Upper lobe of left lung (tissue), 6 donors: ENCODE data around the gene LMO4. TPM values are rescaled to one million over a fixed set of nuclear protein-coding genes. Genes with fewer than 3 reads are reported as not detected.

Experiments used
- ATAC-seq, 2 donors: fragments of 200-7000 bp; cut with Tn5 transposase; one replicate each; pipeline ENCODE4 v1.9.1; 2022; ENCODE audit warnings: mild to moderate bottlenecking in 2 of 2, moderate library complexity in 2 of 2; ENCODE audit not compliant: low FRiP score in 2 of 2
- DNase-seq, 2 donors: peaks; one replicate each; pipeline ENCODE4 v3.0.0-alpha.2; 2019 to 2020
- H3K27ac ChIP-seq, 4 donors: fragments of 200-600 bp; sonication (generic); one replicate each; pipeline ENCODE4 v1.5.1; 2016 to 2019
- H3K27me3 ChIP-seq, 4 donors: fragments of 200-600 bp; sonication (generic); one replicate each; pipeline ENCODE4 v1.5.1; 2017 to 2019
- H3K36me3 ChIP-seq, 4 donors: fragments of 200-600 bp; sonication (generic); one replicate each; pipeline ENCODE4 v1.5.1; 2016 to 2019
- H3K4me1 ChIP-seq, 4 donors: fragments of 200-600 bp; sonication (generic); one replicate each; pipeline ENCODE4 v1.5.1; 2018 to 2019
- H3K4me3 ChIP-seq, 4 donors: fragments of 200-600 bp; sonication (generic); one replicate each; pipeline ENCODE4 v1.5.1; 2017 to 2019; ENCODE audit warnings: mild to moderate bottlenecking in 2 of 4, moderate library complexity in 1 of 4
- H3K9me3 ChIP-seq, 4 donors: fragments of 200-600 bp; sonication (generic); one replicate each; pipeline ENCODE4 v1.5.1; 2018 to 2019
- CTCF ChIP-seq, 6 experiments: fragments of 450-650 bp in 4 of 6; fragments of 200-600 bp in 2 of 6; sonication (generic) in 2 of 6; IDR thresholded peaks; one replicate each; pipeline ENCODE4 v1.5.1; 2016 to 2019; ENCODE audit warnings: antibody characterized with exemption in 6 of 6
- EP300 ChIP-seq, 4 donors: sonication (generic); formaldehyde crosslinking; IDR thresholded peaks; one replicate each; pipeline ENCODE4 v1.5.1; 2017; ENCODE audit warnings: antibody characterized with exemption in 4 of 4, control low read depth in 2 of 4
- POLR2A ChIP-seq, 4 donors: fragments of 450-650 bp; IDR thresholded peaks; one replicate each; pipeline ENCODE4 v1.5.1; 2016 to 2017; ENCODE audit warnings: antibody characterized with exemption in 4 of 4, mild to moderate bottlenecking in 2 of 4
- POLR2AphosphoS5 ChIP-seq, 2 donors: sonication (generic); formaldehyde crosslinking; IDR thresholded peaks; one replicate each; pipeline ENCODE4 v1.5.1; 2017; ENCODE audit warnings: antibody characterized with exemption in 2 of 2
- WGBS, 2 donors: methylation state at CpG; one replicate each; pipeline ENCODE4 v1.1.5; 2017 to 2018; 5-methylcytosine and 5-hydroxymethylcytosine counted together
- total RNA-seq, 6 donors: library from RNA; depleted of rRNA in 4 of 6; stranded (reverse); fragments of >200 nt in 4 of 6; gene quantifications; one replicate each; pipeline versions ENCODE4 v1.1.0 to v1.2.1, GENCODE V29; 2016 to 2021
- donor health status: DM: no; HTN: no; CAD: no; lungs with moderate emphysema.
- donor health status: DM: no; HTN: yes; CAD: no; lungs with severe emphysema.

Gene LMO4
- total RNA-seq: 10 to 100 TPM; 23.7 to 54.4 (median 42.4) TPM

- TF ChIP-seq POLR2A (IDR thresholded peaks at IDR 0.05) (peak in 3 of 4 donors; percentile 58 to 90 (median 69)), EP300 (IDR thresholded peaks at IDR 0.05) (no peak), POLR2AphosphoS5 (IDR thresholded peaks at IDR 0.05) (peak; percentile 83 to 92), CTCF (IDR thresholded peaks at IDR 0.05) (peak in 1 of 6 experiments; percentile 36)
- peak; percentile 92 to 93 for ATAC-seq
- Histone ChIP-seq H3K9me3 (no peaks in the 10 kb centered on the region), H3K27me3 (no peaks in the 10 kb centered on the region), H3K4me1 (peaks cover 13 to 20% (median 18%) of the 10 kb centered on the region in 4 donors), H3K27ac (peak within 1 kb of the TSS; percentile 96 to 99 (median 98)), H3K4me3 (peak within 1 kb of the TSS; percentile 71 to 84 (median 82)), H3K36me3 (no peaks in the 10 kb centered on the region)
- WGBS, 2 donors: 0% methylated on average over 22 to 42 of the region's 93 CpGs
- DNase-seq: peak; percentile 97
These were observed at the start of gene LMO4 for GRCh38 chr1:87328272-87329050. Gene LMO4 (plus strand): TSS chr1:87328880. CDS start chr1:87332016, 3,136 bp downstream.

GRCh38 chr1:87279536-87279875 is 49.2 kb upstream of the LMO4 start:
- TF ChIP-seq POLR2A (IDR thresholded peaks at IDR 0.05): no peak
- no peak for TF ChIP-seq EP300 (IDR thresholded peaks at IDR 0.05)
- TF ChIP-seq POLR2AphosphoS5 (IDR thresholded peaks at IDR 0.05): no peak
- TF ChIP-seq CTCF (IDR thresholded peaks at IDR 0.05): no peak
- no peak overlapping the region for H3K27ac ChIP-seq
- DNase-seq: no peak
- no peaks in the 10 kb centered on the region for H3K27me3 ChIP-seq
- ATAC-seq: no peak
- no peaks in the 10 kb centered on the region for H3K9me3 ChIP-seq
- H3K4me3 ChIP-seq: no peak overlapping the region
- H3K4me1 ChIP-seq: no peaks in the 10 kb centered on the region
- 67 to 78% methylated on average over 2 of the region's 2 CpGs for WGBS, 2 donors
- no peaks in the 10 kb centered on the region for H3K36me3 ChIP-seq

GRCh38 chr1:87279966-87280535 is 48.6 kb upstream of the LMO4 start:
- Histone ChIP-seq H3K27ac (no peak overlapping the region), H3K4me3 (no peak overlapping the region), H3K9me3 (no peaks in the 10 kb centered on the region), H3K36me3 (no peaks in the 10 kb centered on the region), H3K27me3 (no peaks in the 10 kb centered on the region), H3K4me1 (no peaks in the 10 kb centered on the region)
- TF ChIP-seq CTCF (IDR thresholded peaks at IDR 0.05) (no peak), POLR2A (IDR thresholded peaks at IDR 0.05) (no peak), POLR2AphosphoS5 (IDR thresholded peaks at IDR 0.05) (no peak), EP300 (IDR thresholded peaks at IDR 0.05) (no peak)
- DNase-seq (no peak), ATAC-seq (no peak)
- WGBS, 2 donors: 71 to 75% methylated on average over 2 of the region's 2 CpGs

- Histone ChIP-seq H3K27me3 (no peaks in the 10 kb centered on the region), H3K36me3 (no peaks in the 10 kb centered on the region), H3K27ac (no peak overlapping the region), H3K4me3 (no peak overlapping the region), H3K9me3 (no peaks in the 10 kb centered on the region), H3K4me1 (no peaks in the 10 kb centered on the region)
- 75 to 77% methylated on average over 13 of the region's 13 CpGs for WGBS, 2 donors
- ATAC-seq (no peak), DNase-seq (no peak)
- TF ChIP-seq CTCF (IDR thresholded peaks at IDR 0.05) (no peak), EP300 (IDR thresholded peaks at IDR 0.05) (no peak), POLR2AphosphoS5 (IDR thresholded peaks at IDR 0.05) (no peak), POLR2A (IDR thresholded peaks at IDR 0.05) (no peak)
These were observed 44.0 kb upstream of the LMO4 start for GRCh38 chr1:87284456-87285240.
